ENCODE measurements around the gene UNC79. TPM values are rescaled to one million over a fixed set of nuclear protein-coding genes. Genes with fewer than 3 reads are reported as not detected.

The UNC79 gene
- total RNA-seq, 1 experiment from 2014 or later: not detected

DNA sequence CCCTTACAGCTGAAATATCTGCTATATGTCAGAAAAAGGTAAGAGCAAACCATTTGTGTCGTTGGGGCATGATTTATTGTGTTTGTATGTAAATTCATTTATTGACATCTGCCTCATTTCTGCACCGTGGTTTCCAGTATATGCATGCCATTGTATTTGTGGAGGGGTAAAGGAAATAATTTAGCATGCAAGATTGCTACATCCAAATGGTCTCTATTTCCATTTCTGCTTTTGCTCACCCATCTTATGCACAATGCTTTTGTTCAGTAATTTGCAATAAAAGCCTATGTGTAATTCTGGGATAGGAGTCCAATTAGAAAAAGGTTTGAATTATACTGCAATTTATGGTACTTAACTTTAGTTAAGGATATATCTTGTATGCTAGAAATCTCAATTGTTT lies 101.8 kb downstream of the UNC79 start:
- intact Hi-C loops (cut with micrococcal nuclease): no loop called here
- ChIA-PET CTCF (no interaction called here), POLR2A (ENCODE audit: unreplicated experiment) (no interaction called here)
- Histone ChIP-seq H3F3A (ENCODE audit: low read length, unreplicated experiment) (no peaks in the 10 kb centered on the region), H3K9me3 (ENCODE audit: low read length) (no peaks in the 10 kb centered on the region), H3K36me3 (ENCODE audit: low read depth, low read length) (no peaks in the 10 kb centered on the region), H3K79me2 (ENCODE audit: low read length) (no peaks in the 10 kb centered on the region), H3K9me2 (replicated peaks; ENCODE audit: low read length) (no peaks in the 10 kb centered on the region), H3K4me1 (ENCODE audit: insufficient read depth, low read length) (peaks cover 3% of the 10 kb centered on the region; the same call in 1 of the 2 replicates), H3K4me3 (ENCODE audit: low read length) (no peak overlapping the region), H3K27me3 (ENCODE audit: low read length) (0 out of 2 replicates have a peak, but pooled peaks cover 5% of the 10 kb centered on the region), H3K9ac (ENCODE audit: low read length) (no peak overlapping the region), H3K4me2 (ENCODE audit: low read length) (no peak overlapping the region), H4K20me1 (ENCODE audit: low read length) (no peaks in the 10 kb centered on the region), H2AFZ (ENCODE audit: low read length) (no peak overlapping the region), H3K27ac (ENCODE audit: low read length) (no peak overlapping the region)
- TF ChIP-seq EZH2 (IDR thresholded peaks at IDR 0.05; ENCODE audit: low read length, unreplicated experiment): no peak
- DNase-seq (no peak), ATAC-seq (no peak)
- no TSS peak for BruUV-seq (replicated peaks)

DNA sequence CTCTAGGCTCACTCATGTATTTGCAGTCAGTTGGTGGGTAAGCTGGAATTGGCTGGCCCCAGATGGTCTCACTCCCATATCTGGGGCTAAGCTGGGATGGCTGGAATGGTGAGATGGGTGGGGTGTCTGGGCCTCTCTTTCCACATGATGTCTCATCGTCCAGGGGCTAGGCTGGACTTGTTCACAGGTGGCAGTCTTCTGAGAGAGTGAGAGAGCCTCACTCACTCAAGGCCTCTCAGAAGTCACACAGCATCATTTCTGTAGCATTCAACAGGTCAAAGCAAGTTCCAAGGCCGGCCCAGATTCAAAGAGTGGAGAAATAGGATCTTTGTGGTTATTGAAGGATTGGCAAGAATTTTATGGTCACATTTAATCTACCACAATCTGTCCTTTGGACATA lies 102.7 kb downstream of the UNC79 start:
- ATAC-seq (no peak), DNase-seq (no peak)
- Histone ChIP-seq H4K20me1 (ENCODE audit: low read length) (no peaks in the 10 kb centered on the region), H2AFZ (ENCODE audit: low read length) (no peak overlapping the region), H3F3A (ENCODE audit: low read length, unreplicated experiment) (no peaks in the 10 kb centered on the region), H3K9me2 (replicated peaks; ENCODE audit: low read length) (no peaks in the 10 kb centered on the region), H3K36me3 (ENCODE audit: low read depth, low read length) (no peaks in the 10 kb centered on the region), H3K79me2 (ENCODE audit: low read length) (no peaks in the 10 kb centered on the region), H3K27me3 (ENCODE audit: low read length) (0 out of 2 replicates have a peak, but pooled peaks cover 5% of the 10 kb centered on the region), H3K9ac (ENCODE audit: low read length) (no peak overlapping the region), H3K4me1 (ENCODE audit: insufficient read depth, low read length) (peaks cover 3% of the 10 kb centered on the region; the same call in 1 of the 2 replicates), H3K9me3 (ENCODE audit: low read length) (no peaks in the 10 kb centered on the region), H3K4me2 (ENCODE audit: low read length) (no peak overlapping the region), H3K4me3 (ENCODE audit: low read length) (no peak overlapping the region), H3K27ac (ENCODE audit: low read length) (no peak overlapping the region)
- intact Hi-C loops (cut with micrococcal nuclease): no loop called here
- BruUV-seq (replicated peaks): no TSS peak
- POLR2A ChIA-PET (ENCODE audit: unreplicated experiment): no interaction called here
- no peak for TF ChIP-seq EZH2phosphoT487 (IDR thresholded peaks at IDR 0.05; ENCODE audit: borderline replicate concordance, low read length)
- TF ChIP-seq, protein P1, sequence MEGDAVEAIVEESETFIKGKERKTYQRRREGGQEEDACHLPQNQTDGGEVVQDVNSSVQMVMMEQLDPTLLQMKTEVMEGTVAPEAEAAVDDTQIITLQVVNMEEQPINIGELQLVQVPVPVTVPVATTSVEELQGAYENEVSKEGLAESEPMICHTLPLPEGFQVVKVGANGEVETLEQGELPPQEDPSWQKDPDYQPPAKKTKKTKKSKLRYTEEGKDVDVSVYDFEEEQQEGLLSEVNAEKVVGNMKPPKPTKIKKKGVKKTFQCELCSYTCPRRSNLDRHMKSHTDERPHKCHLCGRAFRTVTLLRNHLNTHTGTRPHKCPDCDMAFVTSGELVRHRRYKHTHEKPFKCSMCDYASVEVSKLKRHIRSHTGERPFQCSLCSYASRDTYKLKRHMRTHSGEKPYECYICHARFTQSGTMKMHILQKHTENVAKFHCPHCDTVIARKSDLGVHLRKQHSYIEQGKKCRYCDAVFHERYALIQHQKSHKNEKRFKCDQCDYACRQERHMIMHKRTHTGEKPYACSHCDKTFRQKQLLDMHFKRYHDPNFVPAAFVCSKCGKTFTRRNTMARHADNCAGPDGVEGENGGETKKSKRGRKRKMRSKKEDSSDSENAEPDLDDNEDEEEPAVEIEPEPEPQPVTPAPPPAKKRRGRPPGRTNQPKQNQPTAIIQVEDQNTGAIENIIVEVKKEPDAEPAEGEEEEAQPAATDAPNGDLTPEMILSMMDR (conservative IDR thresholded peaks at IDR 0.05; ENCODE audit: low read depth, low read length): no peak
- TF ChIP-seq EZH2 (IDR thresholded peaks at IDR 0.05; ENCODE audit: low read length, unreplicated experiment): no peak
- CTCF ChIA-PET: interaction anchor here (0.5 kb wide), 1 partner anchor 314 kb away, joined by 3 read pairs; no protein-coding TSS in a partner anchor

DNA sequence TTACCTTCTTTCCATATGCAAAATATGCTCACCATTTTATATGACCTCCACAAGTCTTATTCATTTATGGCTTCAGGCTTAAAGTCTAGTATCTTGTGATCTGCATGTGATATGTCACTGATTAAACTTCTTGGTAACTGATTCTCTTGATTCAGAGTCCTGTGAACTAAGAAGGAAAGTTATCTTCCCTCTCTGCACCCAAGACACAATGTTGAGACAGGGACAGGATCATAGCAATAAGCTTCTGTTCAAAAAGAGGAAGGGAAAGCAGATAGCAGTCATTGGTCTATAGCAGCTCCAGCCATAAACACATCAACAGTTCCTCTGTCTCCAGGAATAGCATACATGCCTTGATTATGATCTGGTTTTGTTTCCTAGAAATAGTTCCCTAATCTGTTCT lies 103.1 kb downstream of the UNC79 start:
- Histone ChIP-seq H3K4me1 (ENCODE audit: insufficient read depth, low read length) (peaks cover 3% of the 10 kb centered on the region; the same call in 1 of the 2 replicates), H3K4me2 (ENCODE audit: low read length) (no peak overlapping the region), H2AFZ (ENCODE audit: low read length) (no peak overlapping the region), H3K27me3 (ENCODE audit: low read length) (0 out of 2 replicates have a peak, but pooled peaks cover 5% of the 10 kb centered on the region), H3F3A (ENCODE audit: low read length, unreplicated experiment) (no peaks in the 10 kb centered on the region), H3K9ac (ENCODE audit: low read length) (no peak overlapping the region), H3K27ac (ENCODE audit: low read length) (no peak overlapping the region), H3K9me3 (ENCODE audit: low read length) (no peaks in the 10 kb centered on the region), H4K20me1 (ENCODE audit: low read length) (no peaks in the 10 kb centered on the region), H3K4me3 (ENCODE audit: low read length) (no peak overlapping the region), H3K36me3 (ENCODE audit: low read depth, low read length) (no peaks in the 10 kb centered on the region), H3K9me2 (replicated peaks; ENCODE audit: low read length) (no peaks in the 10 kb centered on the region), H3K79me2 (ENCODE audit: low read length) (no peaks in the 10 kb centered on the region)
- intact Hi-C loops (cut with micrococcal nuclease): no loop called here
- ChIA-PET CTCF (interaction anchor here (0.5 kb wide), 1 partner anchor 315 kb away, joined by 3 read pairs; no protein-coding TSS in a partner anchor), POLR2A (ENCODE audit: unreplicated experiment) (no interaction called here)
- ATAC-seq (no peak), DNase-seq (no peak)
- TF ChIP-seq EZH2 (IDR thresholded peaks at IDR 0.05; ENCODE audit: low read length, unreplicated experiment): no peak
- TF ChIP-seq EZH2phosphoT487 (IDR thresholded peaks at IDR 0.05; ENCODE audit: borderline replicate concordance, low read length): no peak
- TF ChIP-seq, protein P1 (conservative IDR thresholded peaks at IDR 0.05; ENCODE audit: low read depth, low read length): no peak
- BruUV-seq (replicated peaks): no TSS peak

Data from PC-3 (cell line).